ENCODE results near the gene TRIML1.
"Not testable (repeated sequence)": the region's sequence is repeated elsewhere in the genome, so short reads cannot be mapped to it uniquely, and the experiment has no call there.

Gene TRIML1

GRCh38 chr4:188146618-188147017 lies 7.4 kb downstream of the TRIML1 start:
- no peak for DNase-seq
- in situ Hi-C loops (cut with MboI; ENCODE audit: low pct_unique_long_range_greater_than_20kb, low sequenced_read_pairs): no loop called here

GRCh38 chr4:188147176-188147575 lies 7.9 kb downstream of the TRIML1 start:
- in situ Hi-C loops (cut with MboI; ENCODE audit: low pct_unique_long_range_greater_than_20kb, low sequenced_read_pairs): no loop called here
- no peak for DNase-seq

GRCh38 chr4:188147776-188148175 lies 8.5 kb downstream of the TRIML1 start:
- in situ Hi-C loops (cut with MboI; ENCODE audit: low pct_unique_long_range_greater_than_20kb, low sequenced_read_pairs): no loop called here
- no peak for DNase-seq

GRCh38 chr4:188154668-188155405 lies 15.6 kb downstream of the TRIML1 start:
- DNase-seq: no peak
- in situ Hi-C loops (cut with MboI; ENCODE audit: low pct_unique_long_range_greater_than_20kb, low sequenced_read_pairs): no loop called here

GRCh38 chr4:188158336-188158735 lies 19.1 kb downstream of the TRIML1 start:
- in situ Hi-C loops (cut with MboI; ENCODE audit: low pct_unique_long_range_greater_than_20kb, low sequenced_read_pairs): no loop called here
- DNase-seq: no peak

- DNase-seq; in situ Hi-C loops (cut with MboI; ENCODE audit: low pct_unique_long_range_greater_than_20kb, low sequenced_read_pairs): not testable (repeated sequence)
Measured at GRCh38 chr4:188159513-188160226, 20.4 kb downstream of the TRIML1 start.

- no peak for DNase-seq
- in situ Hi-C loops (cut with MboI; ENCODE audit: low pct_unique_long_range_greater_than_20kb, low sequenced_read_pairs): no loop called here
Measured at GRCh38 chr4:188160406-188160805, 21.2 kb downstream of the TRIML1 start.

GRCh38 chr4:188161167-188161566 lies 21.9 kb downstream of the TRIML1 start:
- DNase-seq: no peak
- in situ Hi-C loops (cut with MboI; ENCODE audit: low pct_unique_long_range_greater_than_20kb, low sequenced_read_pairs): no loop called here

GRCh38 chr4:188162698-188163097 lies 23.5 kb downstream of the TRIML1 start:
- in situ Hi-C loops (cut with MboI; ENCODE audit: low pct_unique_long_range_greater_than_20kb, low sequenced_read_pairs): no loop called here
- DNase-seq: no peak

- DNase-seq: no peak
- in situ Hi-C loops (cut with MboI; ENCODE audit: low pct_unique_long_range_greater_than_20kb, low sequenced_read_pairs): no loop called here
Measured at GRCh38 chr4:188168726-188169373, 29.6 kb downstream of the TRIML1 start.

- in situ Hi-C loops (cut with MboI; ENCODE audit: low pct_unique_long_range_greater_than_20kb, low sequenced_read_pairs): no loop called here
- no peak for DNase-seq
Measured at GRCh38 chr4:188171551-188171950, 32.3 kb downstream of the TRIML1 start.

- no peak for DNase-seq
- in situ Hi-C loops (cut with MboI; ENCODE audit: low pct_unique_long_range_greater_than_20kb, low sequenced_read_pairs): no loop called here
Measured at GRCh38 chr4:188175288-188175687, 36.0 kb downstream of the TRIML1 start.

- no peak for DNase-seq
- in situ Hi-C loops (cut with MboI; ENCODE audit: low pct_unique_long_range_greater_than_20kb, low sequenced_read_pairs): no loop called here
Measured at GRCh38 chr4:188177997-188178675, 38.9 kb downstream of the TRIML1 start.

- no peak for DNase-seq
- in situ Hi-C loops (cut with MboI; ENCODE audit: low pct_unique_long_range_greater_than_20kb, low sequenced_read_pairs): no loop called here
Measured at GRCh38 chr4:188178806-188179205, 39.6 kb downstream of the TRIML1 start.

GRCh38 chr4:188187106-188187505 lies 47.9 kb downstream of the TRIML1 start:
- no peak for DNase-seq
- in situ Hi-C loops (cut with MboI; ENCODE audit: low pct_unique_long_range_greater_than_20kb, low sequenced_read_pairs): no loop called here

- DNase-seq: no peak
- in situ Hi-C loops (cut with MboI; ENCODE audit: low pct_unique_long_range_greater_than_20kb, low sequenced_read_pairs): no loop called here
Measured at GRCh38 chr4:188190461-188190860, 51.2 kb downstream of the TRIML1 start.

- DNase-seq: no peak
- in situ Hi-C loops (cut with MboI; ENCODE audit: low pct_unique_long_range_greater_than_20kb, low sequenced_read_pairs): no loop called here
Measured at GRCh38 chr4:188194421-188194820, 55.2 kb downstream of the TRIML1 start.

- DNase-seq: no peak
- in situ Hi-C loops (cut with MboI; ENCODE audit: low pct_unique_long_range_greater_than_20kb, low sequenced_read_pairs): no loop called here
Measured at GRCh38 chr4:188195389-188195985, 56.2 kb downstream of the TRIML1 start.

- no peak for DNase-seq
- in situ Hi-C loops (cut with MboI; ENCODE audit: low pct_unique_long_range_greater_than_20kb, low sequenced_read_pairs): no loop called here
Measured at GRCh38 chr4:188196134-188196735, 57.0 kb downstream of the TRIML1 start.

Measured in KBM-7 (cell line).